PC-9 (cell line): ENCODE measurements around the gene CXCL16. TPM values are rescaled to one million over a fixed set of nuclear protein-coding genes. Genes with fewer than 3 reads are reported as not detected.

Experiments
- BruUV-seq: library from RNA; stranded (reverse); fragments of 400-500 nt; replicated peaks from 2 replicates; lab custom pipeline; 2021; lab: Mats Ljungman, UMichigan
- CTCF ChIA-PET: fragments of 300-600 bp; sonication (Branson Sonifier 250); formaldehyde crosslinking; loops from one replicate; lab custom pipeline; 2022; ENCODE audit warnings: antibody characterized with exemption; lab: Charles Lee
- POLR2A ChIA-PET: fragments of 300-600 bp; sonication (Branson Sonifier 250); formaldehyde crosslinking; loops from one replicate; lab custom pipeline; 2022; ENCODE audit warnings: antibody characterized with exemption; ENCODE audit not compliant: unreplicated experiment; lab: Charles Lee
- DNase-seq, 2 experiments: peaks; one replicate each; pipeline versions ENCODE4 v3.0.0 to v3.0.0-alpha.2; 2015 to 2022; ENCODE audit warnings: mixed read lengths in 1 of 2
- H2AFZ ChIP-seq: fragments of 200-600 bp; sonication (generic); 2 replicates; pipeline ENCODE4 v1.8.1; 2017; ENCODE audit warnings: antibody characterized with exemption
- H3F3A ChIP-seq: fragments of 200-600 bp; sonication (generic); 2 replicates; pipeline ENCODE4 v1.8.1; 2017; ENCODE audit warnings: antibody characterized with exemption, mild to moderate bottlenecking, low read depth; ENCODE audit not compliant: insufficient read depth
- H3K27ac ChIP-seq: fragments of 200-600 bp; sonication (generic); 2 replicates; pipeline ENCODE4 v1.6.1; 2016; ENCODE audit warnings: mixed run types
- H3K27me3 ChIP-seq: fragments of 200-600 bp; sonication (generic); 2 replicates; pipeline ENCODE4 v1.6.1; 2016; ENCODE audit warnings: low read depth, mixed run types; ENCODE audit not compliant: insufficient read depth
- H3K36me3 ChIP-seq: fragments of 200-600 bp; sonication (generic); 2 replicates; pipeline ENCODE4 v1.6.1; 2016; ENCODE audit warnings: low read depth, mixed run types
- H3K4me1 ChIP-seq: fragments of 200-600 bp; sonication (generic); replicated peaks from 2 replicates; pipeline ENCODE4 v1.6.1; 2016; ENCODE audit warnings: mixed run types; ENCODE audit not compliant: insufficient read depth
- H3K4me2 ChIP-seq: fragments of 200-600 bp; sonication (generic); 2 replicates; pipeline ENCODE4 v1.6.1; 2017; ENCODE audit warnings: mixed run types
- H3K4me3 ChIP-seq: fragments of 200-600 bp; sonication (generic); 2 replicates; pipeline ENCODE4 v1.6.1; 2016; ENCODE audit warnings: mixed run types
- H3K79me2 ChIP-seq: fragments of 200-600 bp; sonication (generic); 2 replicates; pipeline ENCODE4 v1.6.1; 2017; ENCODE audit warnings: low read depth, mixed run types
- H3K9me2 ChIP-seq: fragments of 200-600 bp; sonication (generic); 2 replicates; pipeline ENCODE4 v1.8.1; 2017; ENCODE audit warnings: mild to moderate bottlenecking; ENCODE audit not compliant: insufficient read depth
- H3K9me3 ChIP-seq: fragments of 200-600 bp; sonication (generic); 2 replicates; pipeline ENCODE4 v1.8.1; 2016; ENCODE audit warnings: low read depth; ENCODE audit not compliant: insufficient read depth
- H4K20me1 ChIP-seq: fragments of 200-600 bp; sonication (generic); 2 replicates; pipeline ENCODE4 v1.8.1; 2017; ENCODE audit not compliant: insufficient read depth
- CTCF ChIP-seq: fragments of 200-600 bp; sonication (generic); conservative IDR thresholded peaks from 2 replicates; pipeline ENCODE4 v1.6.1; 2017; ENCODE audit warnings: mixed run types, antibody characterized with exemption, mild to moderate bottlenecking, moderate library complexity
- EZH2 ChIP-seq: fragments of 200-600 bp; sonication (generic); IDR thresholded peaks from 2 replicates; pipeline ENCODE4 v1.8.0; 2017; ENCODE audit warnings: antibody characterized with exemption, low read depth
- intact Hi-C: fragments of 100-400 bp; cut with micrococcal nuclease; formaldehyde crosslinking; loops from one replicate; pipeline ENCODE4 v1.10.0; 2022; ENCODE audit not compliant: unreplicated experiment
- total RNA-seq: library from RNA; stranded (reverse); gene quantifications from 2 replicates; pipeline ENCODE4 v1.2.3, GENCODE V29; 2021

Gene CXCL16
- total RNA-seq, 1 experiment from 2014 or later, result 52.4 TPM

- Histone ChIP-seq H3K4me2 (no peak overlapping the region), H2AFZ (no peak overlapping the region), H3K4me1 (peaks cover 9% of the 10 kb centered on the region; the same call in 1 of the 2 replicates), H3K9me2 (no peaks in the 10 kb centered on the region), H3F3A (0 out of 2 replicates have a peak, but pooled peaks cover 5% of the 10 kb centered on the region), H3K27me3 (no peaks in the 10 kb centered on the region), H3K79me2 (no peaks in the 10 kb centered on the region), H3K36me3 (no peaks in the 10 kb centered on the region), H3K27ac (no peak overlapping the region), H3K9me3 (no peaks in the 10 kb centered on the region), H4K20me1 (no peaks in the 10 kb centered on the region), H3K4me3 (no peak overlapping the region)
- intact Hi-C loops, result no loop called here
- BruUV-seq, result no TSS peak
- CTCF ChIA-PET, result interaction anchor here (0.6 kb wide), 1 partner anchor 13 kb away, joined by 15 read pairs; no protein-coding TSS in a partner anchor
- TF ChIP-seq EZH2, result no peak
- no peak for TF ChIP-seq CTCF
- POLR2A ChIA-PET, result interaction anchor here (0.7 kb wide), 1 partner anchor 203 kb away, joined by 4 read pairs; no protein-coding TSS in a partner anchor
- peak in 1 of 2 experiments; percentile 48 for DNase-seq
Observed at GRCh38 chr17:4777969-4778760, 38.4 kb upstream of the CXCL16 start.

- no peak for DNase-seq
- Histone ChIP-seq H3K27me3 (0 out of 2 replicates have a peak, but pooled peaks cover 4% of the 10 kb centered on the region), H2AFZ (no peak overlapping the region), H4K20me1 (no peaks in the 10 kb centered on the region), H3K9me3 (no peaks in the 10 kb centered on the region), H3K9me2 (no peaks in the 10 kb centered on the region), H3K4me3 (no peak overlapping the region), H3K4me2 (no peak overlapping the region), H3K27ac (no peak overlapping the region), H3F3A (no peaks in the 10 kb centered on the region), H3K4me1 (no peaks in the 10 kb centered on the region), H3K79me2 (no peaks in the 10 kb centered on the region), H3K36me3 (no peaks in the 10 kb centered on the region)
- POLR2A ChIA-PET, result no interaction called here
- intact Hi-C loops, result no loop called here
- BruUV-seq, result no TSS peak
- CTCF ChIA-PET, result interaction anchor here (1.0 kb wide), 1 partner anchor 62 kb away, joined by 4 read pairs; the partner anchor contains the start of gene ARRB2
- no peak for TF ChIP-seq EZH2
- no peak for TF ChIP-seq CTCF
Observed at GRCh38 chr17:4772235-4772613, 32.5 kb upstream of the CXCL16 start.

GRCh38 chr17:4771519-4772234 is 31.9 kb upstream of the CXCL16 start, which contains the start of gene TM4SF5:
TM4SF5 (plus strand) TSS chr17:4771886; CDS start chr17:4771923, 37 bp downstream.
- no peak within 1 kb of the TSS for H2AFZ ChIP-seq
- POLR2A ChIA-PET, result no interaction called here
- CTCF ChIA-PET, result no interaction called here

More at GRCh38 chr17:4771519-4772234, 31.9 kb upstream of the CXCL16 start, which contains the start of gene TM4SF5:
- Histone ChIP-seq H3K79me2 (no peaks in the 10 kb centered on the region), H3K4me1 (no peaks in the 10 kb centered on the region), H3K27ac (no peak within 1 kb of the TSS), H3K9me2 (no peaks in the 10 kb centered on the region), H4K20me1 (no peaks in the 10 kb centered on the region), H3K27me3 (0 out of 2 replicates have a peak, but pooled peaks cover 4% of the 10 kb centered on the region), H3K36me3 (no peaks in the 10 kb centered on the region), H3K9me3 (no peaks in the 10 kb centered on the region), H3F3A (no peaks in the 10 kb centered on the region), H3K4me2 (peak within 1 kb of the TSS; percentile 11), H3K4me3 (no peak within 1 kb of the TSS)
- peak in 1 of 2 experiments; percentile 23 for DNase-seq
- intact Hi-C loops, result no loop called here
- BruUV-seq, result no TSS peak
- TF ChIP-seq EZH2, result no peak
- TF ChIP-seq CTCF, result no peak
